ENCODE results near the gene FLACC1.

The FLACC1 gene

GRCh38 chr2:201347138-201347537 is 10.0 kb downstream of the FLACC1 start:
- Histone ChIP-seq H3K27me3 (ENCODE audit: control insufficient read depth in 1 of 2, insufficient read depth in 2 of 2, low read length in 2 of 2) (no peaks in the 10 kb centered on the region), H3K4me1 (ENCODE audit: insufficient read depth, low read length) (no peaks in the 10 kb centered on the region), H3K27ac (ENCODE audit: low read depth, low read length) (no peak overlapping the region), H3K36me3 (ENCODE audit: insufficient read depth, low read length) (no peaks in the 10 kb centered on the region), H3K9ac (ENCODE audit: low read length) (no peak overlapping the region), H3K4me3 (ENCODE audit: low read depth in 1 of 2, low read length in 2 of 2) (no peak overlapping the region), H3K9me3 (ENCODE audit: low read length) (no peaks in the 10 kb centered on the region)

GRCh38 chr2:201345625-201346213 is 11.4 kb downstream of the FLACC1 start:
- Histone ChIP-seq H3K4me3 (ENCODE audit: low read depth in 1 of 2, low read length in 2 of 2) (no peak overlapping the region), H3K9ac (ENCODE audit: low read length) (no peak overlapping the region), H3K27ac (ENCODE audit: low read depth, low read length) (no peak overlapping the region), H3K36me3 (ENCODE audit: insufficient read depth, low read length) (no peaks in the 10 kb centered on the region), H3K27me3 (ENCODE audit: control insufficient read depth in 1 of 2, insufficient read depth in 2 of 2, low read length in 2 of 2) (no peaks in the 10 kb centered on the region), H3K4me1 (ENCODE audit: insufficient read depth, low read length) (no peaks in the 10 kb centered on the region), H3K9me3 (ENCODE audit: low read length) (no peaks in the 10 kb centered on the region)

GRCh38 chr2:201344663-201345366 is 12.3 kb downstream of the FLACC1 start:
- Histone ChIP-seq H3K9ac (ENCODE audit: low read length) (no peak overlapping the region), H3K4me3 (ENCODE audit: low read depth in 1 of 2, low read length in 2 of 2) (no peak overlapping the region), H3K9me3 (ENCODE audit: low read length) (no peaks in the 10 kb centered on the region), H3K27me3 (ENCODE audit: control insufficient read depth in 1 of 2, insufficient read depth in 2 of 2, low read length in 2 of 2) (no peaks in the 10 kb centered on the region), H3K4me1 (ENCODE audit: insufficient read depth, low read length) (no peaks in the 10 kb centered on the region), H3K36me3 (ENCODE audit: insufficient read depth, low read length) (no peaks in the 10 kb centered on the region), H3K27ac (ENCODE audit: low read depth, low read length) (no peak overlapping the region)

GRCh38 chr2:201343559-201343958 is 13.6 kb downstream of the FLACC1 start:
- no peak overlapping the region for H3K27ac ChIP-seq (ENCODE audit: low read depth, low read length)
- no peaks in the 10 kb centered on the region for H3K27me3 ChIP-seq (ENCODE audit: control insufficient read depth in 1 of 2, insufficient read depth in 2 of 2, low read length in 2 of 2)
- no peaks in the 10 kb centered on the region for H3K36me3 ChIP-seq (ENCODE audit: insufficient read depth, low read length)
- H3K4me1 ChIP-seq (ENCODE audit: insufficient read depth, low read length): no peaks in the 10 kb centered on the region
- no peak overlapping the region for H3K4me3 ChIP-seq (ENCODE audit: low read depth in 1 of 2, low read length in 2 of 2)
- H3K9me3 ChIP-seq (ENCODE audit: low read length): no peaks in the 10 kb centered on the region
- H3K9ac ChIP-seq (ENCODE audit: low read length): no peak overlapping the region

- Histone ChIP-seq H3K27me3 (ENCODE audit: control insufficient read depth in 1 of 2, insufficient read depth in 2 of 2, low read length in 2 of 2) (no peaks in the 10 kb centered on the region), H3K9ac (ENCODE audit: low read length) (no peak overlapping the region), H3K9me3 (ENCODE audit: low read length) (no peaks in the 10 kb centered on the region), H3K36me3 (ENCODE audit: insufficient read depth, low read length) (no peaks in the 10 kb centered on the region), H3K4me1 (ENCODE audit: insufficient read depth, low read length) (no peaks in the 10 kb centered on the region), H3K27ac (ENCODE audit: low read depth, low read length) (no peak overlapping the region), H3K4me3 (ENCODE audit: low read depth in 1 of 2, low read length in 2 of 2) (no peak overlapping the region)
Measured at GRCh38 chr2:201342923-201343322, 14.2 kb downstream of the FLACC1 start.

- no peaks in the 10 kb centered on the region for H3K36me3 ChIP-seq (ENCODE audit: insufficient read depth, low read length)
- no peak overlapping the region for H3K9ac ChIP-seq (ENCODE audit: low read length)
- no peak overlapping the region for H3K4me3 ChIP-seq (ENCODE audit: low read depth in 1 of 2, low read length in 2 of 2)
- H3K4me1 ChIP-seq (ENCODE audit: insufficient read depth, low read length): no peaks in the 10 kb centered on the region
- H3K27me3 ChIP-seq (ENCODE audit: control insufficient read depth in 1 of 2, insufficient read depth in 2 of 2, low read length in 2 of 2): no peaks in the 10 kb centered on the region
- H3K9me3 ChIP-seq (ENCODE audit: low read length): no peaks in the 10 kb centered on the region
- no peak overlapping the region for H3K27ac ChIP-seq (ENCODE audit: low read depth, low read length)
Measured at GRCh38 chr2:201329409-201329808, 27.7 kb downstream of the FLACC1 start.

- no peaks in the 10 kb centered on the region for H3K4me1 ChIP-seq (ENCODE audit: insufficient read depth, low read length)
- no peak overlapping the region for H3K4me3 ChIP-seq (ENCODE audit: low read depth in 1 of 2, low read length in 2 of 2)
- no peak overlapping the region for H3K9ac ChIP-seq (ENCODE audit: low read length)
- no peak overlapping the region for H3K27ac ChIP-seq (ENCODE audit: low read depth, low read length)
- no peaks in the 10 kb centered on the region for H3K36me3 ChIP-seq (ENCODE audit: insufficient read depth, low read length)
- H3K9me3 ChIP-seq (ENCODE audit: low read length): no peaks in the 10 kb centered on the region
- H3K27me3 ChIP-seq (ENCODE audit: control insufficient read depth in 1 of 2, insufficient read depth in 2 of 2, low read length in 2 of 2): no peaks in the 10 kb centered on the region
Measured at GRCh38 chr2:201327678-201328077, 29.5 kb downstream of the FLACC1 start.

- Histone ChIP-seq H3K36me3 (ENCODE audit: insufficient read depth, low read length) (no peaks in the 10 kb centered on the region), H3K27me3 (ENCODE audit: control insufficient read depth in 1 of 2, insufficient read depth in 2 of 2, low read length in 2 of 2) (no peaks in the 10 kb centered on the region), H3K4me1 (ENCODE audit: insufficient read depth, low read length) (no peaks in the 10 kb centered on the region), H3K4me3 (ENCODE audit: low read depth in 1 of 2, low read length in 2 of 2) (no peak overlapping the region), H3K9me3 (ENCODE audit: low read length) (peaks cover 5% of the 10 kb centered on the region), H3K27ac (ENCODE audit: low read depth, low read length) (no peak overlapping the region), H3K9ac (ENCODE audit: low read length) (no peak overlapping the region)
Measured at GRCh38 chr2:201322772-201323171, 34.4 kb downstream of the FLACC1 start.

- Histone ChIP-seq H3K27me3 (ENCODE audit: control insufficient read depth in 1 of 2, insufficient read depth in 2 of 2, low read length in 2 of 2) (no peaks in the 10 kb centered on the region), H3K9ac (ENCODE audit: low read length) (no peak overlapping the region), H3K4me1 (ENCODE audit: insufficient read depth, low read length) (no peaks in the 10 kb centered on the region), H3K27ac (ENCODE audit: low read depth, low read length) (no peak overlapping the region), H3K36me3 (ENCODE audit: insufficient read depth, low read length) (no peaks in the 10 kb centered on the region), H3K9me3 (ENCODE audit: low read length) (peaks cover 5% of the 10 kb centered on the region), H3K4me3 (ENCODE audit: low read depth in 1 of 2, low read length in 2 of 2) (no peak overlapping the region)
Measured at GRCh38 chr2:201320701-201321100, 36.4 kb downstream of the FLACC1 start.

GRCh38 chr2:201320257-201320656 is 36.9 kb downstream of the FLACC1 start:
- Histone ChIP-seq H3K4me1 (ENCODE audit: insufficient read depth, low read length) (no peaks in the 10 kb centered on the region), H3K4me3 (ENCODE audit: low read depth in 1 of 2, low read length in 2 of 2) (no peak overlapping the region), H3K9me3 (ENCODE audit: low read length) (peaks cover 5% of the 10 kb centered on the region), H3K9ac (ENCODE audit: low read length) (no peak overlapping the region), H3K27ac (ENCODE audit: low read depth, low read length) (no peak overlapping the region), H3K36me3 (ENCODE audit: insufficient read depth, low read length) (no peaks in the 10 kb centered on the region), H3K27me3 (ENCODE audit: control insufficient read depth in 1 of 2, insufficient read depth in 2 of 2, low read length in 2 of 2) (no peaks in the 10 kb centered on the region)

- Histone ChIP-seq H3K4me1 (ENCODE audit: insufficient read depth, low read length) (no peaks in the 10 kb centered on the region), H3K36me3 (ENCODE audit: insufficient read depth, low read length) (no peaks in the 10 kb centered on the region), H3K27ac (ENCODE audit: low read depth, low read length) (no peak overlapping the region), H3K27me3 (ENCODE audit: control insufficient read depth in 1 of 2, insufficient read depth in 2 of 2, low read length in 2 of 2) (no peaks in the 10 kb centered on the region), H3K4me3 (ENCODE audit: low read depth in 1 of 2, low read length in 2 of 2) (no peak overlapping the region), H3K9ac (ENCODE audit: low read length) (no peak overlapping the region), H3K9me3 (ENCODE audit: low read length) (peaks cover 5% of the 10 kb centered on the region)
Measured at GRCh38 chr2:201319511-201319910, 37.6 kb downstream of the FLACC1 start.

GRCh38 chr2:201313362-201313761 is 43.8 kb downstream of the FLACC1 start:
- no peak overlapping the region for H3K4me3 ChIP-seq (ENCODE audit: low read depth in 1 of 2, low read length in 2 of 2)
- no peaks in the 10 kb centered on the region for H3K27me3 ChIP-seq (ENCODE audit: control insufficient read depth in 1 of 2, insufficient read depth in 2 of 2, low read length in 2 of 2)
- no peaks in the 10 kb centered on the region for H3K36me3 ChIP-seq (ENCODE audit: insufficient read depth, low read length)
- no peak overlapping the region for H3K27ac ChIP-seq (ENCODE audit: low read depth, low read length)
- no peak overlapping the region for H3K9ac ChIP-seq (ENCODE audit: low read length)
- H3K9me3 ChIP-seq (ENCODE audit: low read length): no peaks in the 10 kb centered on the region
- no peaks in the 10 kb centered on the region for H3K4me1 ChIP-seq (ENCODE audit: insufficient read depth, low read length)

Data from muscle layer of colon (tissue), 2 donors.